K562 (cell line): ENCODE results near the gene FHIT. TPM values are rescaled to one million over a fixed set of nuclear protein-coding genes. Genes with fewer than 3 reads are reported as not detected.

Source experiments
- ATAC-seq: fragments of 200-7000 bp; cut with Tn5 transposase; 3 replicates; pipeline ENCODE4 v1.9.1; 2020; ENCODE audit warnings: moderate library complexity
- BruUV-seq: library from RNA; stranded (reverse); fragments of 400-500 nt; replicated peaks from 2 replicates; lab custom pipeline; 2021; lab: Mats Ljungman, UMichigan
- CTCF ChIA-PET: fragments of 300-600 bp; formaldehyde crosslinking; extraction: SDS; loops from one replicate; lab custom pipeline; 2021; ENCODE audit warnings: low intra/inter-chr PET ratio; lab: Yijun Ruan, JAX
- POLR2A ChIA-PET: fragments of 300-600, 350-650 bp; sonication (Branson Sonifier 250); formaldehyde crosslinking; extraction: SDS; loops from one replicate; lab custom pipeline; 2021; ENCODE audit warnings: antibody characterized with exemption, inconsistent platforms; lab: Yijun Ruan, JAX
- DNase-seq, 4 experiments: peaks; one replicate each; pipeline versions ENCODE4 v3.0.0 to v3.0.0-alpha.2; 2011 to 2018; ENCODE audit warnings: low spot score in 3 of 4, mixed read lengths in 3 of 4; ENCODE audit errors: extremely low read depth in 1 of 4
- FAIRE-seq: peaks from 2 replicates; lab custom pipeline; 2011; peaks lifted over from hg19 to GRCh38; lab: Jason Lieb, UNC
- H2AFZ ChIP-seq: 2 replicates; pipeline ENCODE4 v1.6.0; 2011; ENCODE audit warnings: low read depth, low read length, control low read depth, inconsistent platforms
- H3K27ac ChIP-seq: fragments of 200-600 bp; 3 replicates; pipeline ENCODE4 v1.8.0; 2011; ENCODE audit warnings: low read depth, mild to moderate bottlenecking, control low read depth, inconsistent platforms, low read length, moderate library complexity, mixed read lengths; ENCODE audit errors: extremely low read depth
- H3K27me3 ChIP-seq, 2 experiments: fragments of 300-600 bp in 1 of 2; 2 replicates in 1 of 2; 3 replicates in 1 of 2; pipeline versions ENCODE4 v1.6.0 to v1.8.0; 2011; ENCODE audit warnings: inconsistent platforms in 2 of 2, low read length in 2 of 2, mild to moderate bottlenecking in 1 of 2, mixed read lengths in 1 of 2, moderate library complexity in 1 of 2; ENCODE audit not compliant: control insufficient read depth in 2 of 2, insufficient read depth in 2 of 2
- H3K36me3 ChIP-seq: fragments of 300-600 bp; 3 replicates; pipeline ENCODE4 v1.8.0; 2011; ENCODE audit warnings: mild to moderate bottlenecking, low read length, inconsistent platforms; ENCODE audit not compliant: control insufficient read depth, insufficient read depth
- H3K4me1 ChIP-seq, 2 experiments: fragments of 200-600 bp in 1 of 2; replicated peaks in 1 of 2; 2 replicates in 1 of 2; 3 replicates in 1 of 2; pipeline versions ENCODE4 v1.5.1 to v1.8.0; 2011; ENCODE audit warnings: inconsistent platforms in 2 of 2, low read length in 2 of 2, mild to moderate bottlenecking in 1 of 2, mixed read lengths in 1 of 2, moderate library complexity in 1 of 2; ENCODE audit not compliant: control insufficient read depth in 2 of 2, insufficient read depth in 2 of 2
- H3K4me2 ChIP-seq: 2 replicates; pipeline ENCODE4 v1.6.1; 2011; ENCODE audit warnings: low read length, control low read depth, inconsistent platforms, mixed read lengths; ENCODE audit not compliant: insufficient read depth
- H3K4me3 ChIP-seq: fragments of 200-600 bp; sonication (generic), shearing (Covaris generic); 2 replicates; pipeline ENCODE4 v1.5.1; 2016; ENCODE audit warnings: control low read depth, inconsistent platforms
- H3K79me2 ChIP-seq: fragments of 200-600 bp; 3 replicates; pipeline ENCODE4 v1.8.0; 2011; ENCODE audit warnings: low read length, inconsistent platforms; ENCODE audit not compliant: control insufficient read depth, insufficient read depth
- H3K9ac ChIP-seq, 2 experiments: 2 replicates each; pipeline versions ENCODE4 v1.6.0 to v1.6.1; 2011; ENCODE audit warnings: low read depth in 2 of 2, low read length in 2 of 2, control low read depth in 1 of 2, inconsistent platforms in 1 of 2, mild to moderate bottlenecking in 1 of 2, mixed read lengths in 1 of 2; ENCODE audit not compliant: insufficient read depth in 1 of 2
- H3K9me1 ChIP-seq: one replicate; pipeline ENCODE4 v1.6.0; 2011; ENCODE audit warnings: inconsistent platforms, mild to moderate bottlenecking, low read length, moderate library complexity; ENCODE audit not compliant: control insufficient read depth, insufficient read depth
- H3K9me3 ChIP-seq: replicated peaks from 2 replicates; pipeline ENCODE4 v1.5.1; 2011; ENCODE audit warnings: low read depth, low read length, inconsistent platforms; ENCODE audit not compliant: control insufficient read depth, insufficient read depth
- H4K20me1 ChIP-seq: replicated peaks from 2 replicates; pipeline ENCODE4 v1.6.1; 2011; ENCODE audit warnings: low read length, inconsistent platforms, mixed read lengths; ENCODE audit not compliant: control insufficient read depth, insufficient read depth
- ETS2 ChIP-seq: IDR thresholded peaks from 2 replicates; pipeline ENCODE4 v1.6.1; 2016; ENCODE audit warnings: borderline replicate concordance, missing genetic modification characterization, mild to moderate bottlenecking, moderate library complexity, missing compliant biosample characterization; ENCODE audit not compliant: poor library complexity, severe bottlenecking
- FOXK2 ChIP-seq, 2 experiments: fragments of 450-650 bp; IDR thresholded peaks in 1 of 2; conservative IDR thresholded peaks in 1 of 2; 2 replicates each; pipeline ENCODE4 v1.6.1; 2016; ENCODE audit warnings: low read depth in 2 of 2, mild to moderate bottlenecking in 1 of 2
- GTF2F1 ChIP-seq: IDR thresholded peaks from 2 replicates; pipeline ENCODE4 v1.6.1; 2011; ENCODE audit warnings: low read depth, low read length, improper control_type of control experiment
- HMGN3 ChIP-seq: IDR thresholded peaks from 2 replicates; pipeline ENCODE4 v1.6.1; 2011; ENCODE audit warnings: borderline replicate concordance, low read depth, mild to moderate bottlenecking, mixed read lengths, low read length; ENCODE audit not compliant: insufficient read length; ENCODE audit errors: extremely low read depth
- RCOR1 ChIP-seq, 2 experiments: IDR thresholded peaks; 2 replicates each; pipeline ENCODE4 v1.6.1; 2012; ENCODE audit warnings: low read depth in 2 of 2, low read length in 2 of 2, borderline replicate concordance in 1 of 2, improper control_type of control experiment in 1 of 2
- ZNF780A ChIP-seq: fragments of 250-450 bp; sonication (Bioruptor Pico); IDR thresholded peaks from 2 replicates; pipeline ENCODE4 v1.5.0; 2021; ENCODE audit warnings: mild to moderate bottlenecking
- WGBS: fragments of 100-300 bp; shearing (Covaris generic); methylation state at CpG from one replicate; pipeline ENCODE4 v1.1.6; 2016; ENCODE audit warnings: low coverage, mixed read lengths; ENCODE audit not compliant: insufficient coverage; ENCODE audit errors: missing lambda C conversion rate; 5-methylcytosine and 5-hydroxymethylcytosine counted together
- in situ Hi-C: fragments of 300-500 bp; cut with MboI; formaldehyde crosslinking; loops from 4 replicates; pipeline ENCODE4 v1.15.0; 2018; ENCODE audit warnings: inconsistent platforms, mixed read lengths
- intact Hi-C: fragments of 100-400 bp; cut with micrococcal nuclease; formaldehyde crosslinking; loops from 2 replicates; pipeline ENCODE4 v1.14.2; 2022
- polyA plus RNA-seq, 8 experiments: library from polyadenylated mRNA; depleted of rRNA in 4 of 8; stranded (reverse) in 5 of 8; unstranded in 3 of 8; fragments of >200 nt; fragmentation: Nextera tagmentation in 2 of 8; fragmentation: Illumina TruSeq in 1 of 8; extraction: Ambion mirVana in 2 of 8; extraction: Trizol in 1 of 8; gene quantifications; 2 replicates each; pipeline versions ENCODE4 v1.2.1 to v1.2.3, GENCODE V29; 2011 to 2014; ENCODE audit warnings: inconsistent platforms in 1 of 8, missing spikeins in 1 of 8
- total RNA-seq, 7 experiments: library from RNA; depleted of rRNA in 6 of 7; stranded (reverse); fragments of >200 nt in 6 of 7; fragmentation: Illumina TruSeq in 2 of 7; extraction: Trizol in 2 of 7; gene quantifications; 2 replicates each; pipeline versions ENCODE4 v1.2.1 to v1.2.3, GENCODE V29; 2011 to 2021; ENCODE audit warnings: low replicate concordance in 1 of 7
- TF ChIP-seq, protein P1 (sequence below): fragments of 250-450 bp; sonication (Bioruptor Pico); IDR thresholded peaks from 2 replicates; pipeline ENCODE4 v1.8.0; 2021; ENCODE audit warnings: mild to moderate bottlenecking, moderate library complexity
- TF ChIP-seq, protein P2 (sequence below): sonication (generic); formaldehyde crosslinking; IDR thresholded peaks from 2 replicates; pipeline ENCODE4 v1.5.0; 2020; ENCODE audit warnings: missing genetic modification reagents

FHIT gene
- total and polyA plus RNA-seq, 9 of the 15 experiments (the other 6 are each of a cell fraction or from before 2014, with no cell fraction given) = 1.7 to 9.1 (median 4.3) TPM

DNA sequence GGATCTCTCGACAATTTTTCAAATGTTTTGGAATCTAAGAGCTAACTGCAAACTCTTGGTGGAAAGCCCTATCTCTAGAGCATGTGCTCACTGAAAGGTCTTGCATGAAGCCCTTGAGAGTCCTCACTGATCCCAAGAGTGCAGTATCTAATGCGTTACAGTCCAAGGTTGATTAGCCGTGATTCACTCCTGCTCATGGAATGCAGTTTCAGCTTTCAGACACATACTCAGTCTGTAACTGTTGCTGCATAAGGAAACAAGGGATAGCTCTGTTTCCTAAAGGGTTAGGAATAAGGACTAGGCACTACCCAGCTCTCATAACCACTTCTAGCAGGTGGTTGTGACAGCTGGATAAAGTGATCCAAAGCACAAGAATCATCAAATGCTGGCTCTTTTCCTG lies 1514.0 kb downstream of the FHIT start:
- Histone ChIP-seq H3K9ac (no peak overlapping the region), H3K9me1 (no peaks in the 10 kb centered on the region), H3K36me3 (no peaks in the 10 kb centered on the region), H3K4me1 (no peaks in the 10 kb centered on the region; a peak in 2 of 5 replicates), H3K4me2 (no peak overlapping the region), H3K27me3 (no peaks in the 10 kb centered on the region; a peak in 1 of 5 replicates), H2AFZ (no peak overlapping the region), H4K20me1 (no peaks in the 10 kb centered on the region), H3K9me3 (no peaks in the 10 kb centered on the region), H3K27ac (no peak overlapping the region), H3K79me2 (no peaks in the 10 kb centered on the region), H3K4me3 (no peak overlapping the region)
- FAIRE-seq (no peak), DNase-seq (no peak), ATAC-seq (no peak)
- in situ Hi-C loops (no loop called here), intact Hi-C loops (loop anchor here (5.0 kb wide), 1 partner anchor 355 kb away; no protein-coding TSS in a partner anchor)
- ChIA-PET CTCF (no interaction called here), POLR2A (no interaction called here)
- 0% methylated on average over 3 of the region's 3 CpGs for WGBS
- no TSS peak for BruUV-seq
- TF ChIP-seq ZNF780A (CRISPR knock-in tag) (no peak), GTF2F1 (no peak), RCOR1 (IDR thresholded peaks at IDR 0.05; ENCODE audit: borderline replicate concordance in 1 of 2, low read depth in 2 of 2, low read length in 2 of 2) (no peak), FOXK2 (conservative IDR thresholded peaks at IDR 0.05 in 1 of 2, IDR thresholded peaks at IDR 0.05 in 1 of 2; ENCODE audit: low read depth in 2 of 2) (no peak), ETS2 (tag) (no peak), HMGN3 (no peak)
- TF ChIP-seq, protein P1, sequence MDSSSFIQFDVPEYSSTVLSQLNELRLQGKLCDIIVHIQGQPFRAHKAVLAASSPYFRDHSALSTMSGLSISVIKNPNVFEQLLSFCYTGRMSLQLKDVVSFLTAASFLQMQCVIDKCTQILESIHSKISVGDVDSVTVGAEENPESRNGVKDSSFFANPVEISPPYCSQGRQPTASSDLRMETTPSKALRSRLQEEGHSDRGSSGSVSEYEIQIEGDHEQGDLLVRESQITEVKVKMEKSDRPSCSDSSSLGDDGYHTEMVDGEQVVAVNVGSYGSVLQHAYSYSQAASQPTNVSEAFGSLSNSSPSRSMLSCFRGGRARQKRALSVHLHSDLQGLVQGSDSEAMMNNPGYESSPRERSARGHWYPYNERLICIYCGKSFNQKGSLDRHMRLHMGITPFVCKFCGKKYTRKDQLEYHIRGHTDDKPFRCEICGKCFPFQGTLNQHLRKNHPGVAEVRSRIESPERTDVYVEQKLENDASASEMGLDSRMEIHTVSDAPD (CRISPR knock-in tag) = no peak
- TF ChIP-seq, protein P2, sequence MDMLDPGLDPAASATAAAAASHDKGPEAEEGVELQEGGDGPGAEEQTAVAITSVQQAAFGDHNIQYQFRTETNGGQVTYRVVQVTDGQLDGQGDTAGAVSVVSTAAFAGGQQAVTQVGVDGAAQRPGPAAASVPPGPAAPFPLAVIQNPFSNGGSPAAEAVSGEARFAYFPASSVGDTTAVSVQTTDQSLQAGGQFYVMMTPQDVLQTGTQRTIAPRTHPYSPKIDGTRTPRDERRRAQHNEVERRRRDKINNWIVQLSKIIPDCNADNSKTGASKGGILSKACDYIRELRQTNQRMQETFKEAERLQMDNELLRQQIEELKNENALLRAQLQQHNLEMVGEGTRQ (CRISPR knock-in tag) = no peak
